HCT116 (cell line): ENCODE results near the gene ILDR1. TPM values are rescaled to one million over a fixed set of nuclear protein-coding genes. Genes with fewer than 3 reads are reported as not detected.

Experiments used
- ATAC-seq: fragments of 200-7000 bp; cut with Tn5 transposase; 2 replicates; pipeline ENCODE4 v1.9.1; 2020; ENCODE audit warnings: mild to moderate bottlenecking, moderate library complexity
- BruUV-seq: library from RNA; stranded (reverse); fragments of 400-500 nt; replicated peaks from 2 replicates; lab custom pipeline; 2021; lab: Mats Ljungman, UMichigan
- CTCF ChIA-PET: fragments of 300-600 bp; sonication (Branson Sonifier 250); formaldehyde crosslinking; loops from one replicate; lab custom pipeline; 2021; ENCODE audit warnings: antibody characterized with exemption; lab: Charles Lee
- POLR2A ChIA-PET: fragments of 300-600, 350-600 bp; sonication (Branson Sonifier 250); formaldehyde crosslinking; loops from one replicate; lab custom pipeline; 2021; ENCODE audit warnings: antibody characterized with exemption; lab: Charles Lee
- RAD21 ChIA-PET, 2 experiments: fragments of 300-600 bp; sonication (Branson Sonifier 250); formaldehyde crosslinking; loops; one replicate each; lab custom pipeline; 2023; ENCODE audit warnings: low total read pairs in 2 of 2; ENCODE audit not compliant: uncharacterized antibody in 2 of 2, unreplicated experiment in 2 of 2, low non-redundant PET in 1 of 2; lab: Charles Lee
- DNase-seq: peaks from one replicate; pipeline ENCODE4 v3.0.0-alpha.2; 2010; ENCODE audit warnings: low read depth, low spot score
- H2AFZ ChIP-seq: fragments of 200-600 bp; shearing (Covaris generic), sonication (generic); 2 replicates; pipeline ENCODE4 v1.6.1; 2017; ENCODE audit warnings: low read depth, mixed run types, mixed read lengths, antibody characterized with exemption, low read length; ENCODE audit not compliant: poor library complexity, severe bottlenecking
- H3K27ac ChIP-seq: 2 replicates; pipeline ENCODE4 v1.5.1; 2012; ENCODE audit warnings: low read depth, low read length
- H3K27me3 ChIP-seq: fragments of 200-600 bp; sonication (generic); 2 replicates; pipeline ENCODE4 v1.6.1; 2016; ENCODE audit warnings: mixed run types, low read length, mixed read lengths; ENCODE audit not compliant: insufficient read depth
- H3K36me3 ChIP-seq, 2 experiments: fragments of 200-500 bp in 1 of 2; fragments of 200-600 bp in 1 of 2; sonication (Bioruptor generic) in 1 of 2; sonication (generic) in 1 of 2; 2 replicates each; pipeline versions ENCODE4 v1.5.1 to v1.6.1; 2014 to 2016; ENCODE audit warnings: low read length in 2 of 2, inconsistent platforms in 1 of 2, mixed read lengths in 1 of 2, mixed run types in 1 of 2; ENCODE audit not compliant: insufficient read depth in 2 of 2, control insufficient read depth in 1 of 2
- H3K4me1 ChIP-seq, 2 experiments: fragments of 200-600 bp in 1 of 2; sonication (generic) in 1 of 2; 2 replicates each; pipeline versions ENCODE4 v1.5.1 to v1.6.1; 2012 to 2017; ENCODE audit warnings: low read length in 2 of 2, inconsistent platforms in 1 of 2, mild to moderate bottlenecking in 1 of 2, mixed read lengths in 1 of 2, mixed run types in 1 of 2, moderate library complexity in 1 of 2; ENCODE audit not compliant: insufficient read depth in 2 of 2, control insufficient read depth in 1 of 2
- H3K4me2 ChIP-seq: fragments of 200-600 bp; sonication (generic); 2 replicates; pipeline ENCODE4 v1.6.1; 2017; ENCODE audit warnings: mixed run types, low read length, mixed read lengths
- H3K4me3 ChIP-seq, 2 experiments: fragments of 200-600 bp in 1 of 2; sonication (generic) in 1 of 2; replicated peaks in 1 of 2; 2 replicates each; pipeline ENCODE4 v1.5.1; 2011 to 2016; ENCODE audit warnings: low read length in 2 of 2, control low read depth in 1 of 2, low read depth in 1 of 2, mild to moderate bottlenecking in 1 of 2, mixed read lengths in 1 of 2, mixed run types in 1 of 2
- H3K79me2 ChIP-seq: fragments of 200-600 bp; sonication (generic); 2 replicates; pipeline ENCODE4 v1.6.1; 2017; ENCODE audit warnings: mild to moderate bottlenecking, mixed run types, low read length, moderate library complexity, mixed read lengths; ENCODE audit not compliant: insufficient read depth
- H3K9ac ChIP-seq: fragments of 200-600 bp; sonication (generic); 2 replicates; pipeline ENCODE4 v1.6.1; 2016; ENCODE audit warnings: low read length, mixed read lengths
- H3K9me2 ChIP-seq: fragments of 200-600 bp; sonication (generic), shearing (Covaris generic); 2 replicates; pipeline ENCODE4 v1.6.1; 2017; ENCODE audit warnings: mixed run types, mild to moderate bottlenecking, moderate library complexity; ENCODE audit not compliant: insufficient read depth
- H3K9me3 ChIP-seq, 2 experiments: fragments of 200-500 bp in 1 of 2; fragments of 200-600 bp in 1 of 2; sonication (Bioruptor generic) in 1 of 2; sonication (generic) in 1 of 2; 2 replicates each; pipeline ENCODE4 v1.6.1; 2014 to 2017; ENCODE audit warnings: low read length in 2 of 2, mixed read lengths in 2 of 2, inconsistent platforms in 1 of 2, low read depth in 1 of 2, mild to moderate bottlenecking in 1 of 2, mixed run types in 1 of 2, moderate library complexity in 1 of 2; ENCODE audit not compliant: control insufficient read depth in 1 of 2, insufficient read depth in 1 of 2
- H4K20me1 ChIP-seq: fragments of 200-600 bp; sonication (generic), shearing (Covaris generic); 2 replicates; pipeline ENCODE4 v1.6.1; 2017; ENCODE audit warnings: mixed run types, mild to moderate bottlenecking, moderate library complexity; ENCODE audit not compliant: insufficient read depth
- CEBPB ChIP-seq: IDR thresholded peaks from 2 replicates; pipeline ENCODE4 v1.6.1; 2012; ENCODE audit warnings: low read depth
- EZH2 ChIP-seq: fragments of 200-600 bp; sonication (generic); IDR thresholded peaks from 2 replicates; pipeline ENCODE4 v1.6.1; 2017; ENCODE audit warnings: antibody characterized with exemption, mixed run types
- EZH2phosphoT487 ChIP-seq: fragments of 200-600 bp; IDR thresholded peaks from 2 replicates; pipeline ENCODE4 v1.6.1; 2018; ENCODE audit warnings: antibody characterized with exemption, borderline replicate concordance
- FOSL1 ChIP-seq: IDR thresholded peaks from 2 replicates; pipeline ENCODE4 v1.6.1; 2012; ENCODE audit warnings: low read depth
- SP1 ChIP-seq: IDR thresholded peaks from 2 replicates; pipeline ENCODE4 v1.6.1; 2012; ENCODE audit warnings: low read depth
- SRF ChIP-seq: IDR thresholded peaks from 2 replicates; pipeline ENCODE4 v1.6.1; 2012; ENCODE audit warnings: low read depth
- TCF7L2 ChIP-seq: IDR thresholded peaks from 2 replicates; pipeline ENCODE4 v1.7.0; 2011; ENCODE audit warnings: borderline replicate concordance, inconsistent platforms; ENCODE audit not compliant: insufficient read depth, insufficient read length; ENCODE audit errors: extremely low read depth
- ZFX ChIP-seq: fragments of 450-650 bp; IDR thresholded peaks from 2 replicates; pipeline ENCODE4 v1.6.1; 2017
- intact Hi-C: fragments of 100-400 bp; cut with micrococcal nuclease; formaldehyde crosslinking; loops from 2 replicates; pipeline ENCODE4 v1.10.0; 2022
- total RNA-seq: library from RNA; stranded (reverse); gene quantifications from one replicate; pipeline ENCODE4 v1.2.1, GENCODE V29; 2021; ENCODE audit not compliant: unreplicated experiment

Gene ILDR1
- total RNA-seq, 1 experiment from 2014 or later, result 2.9 TPM

- TF ChIP-seq TCF7L2 (no peak), EZH2phosphoT487 (no peak)
- TF ChIP-seq, all 23 proteins: peak for 0
- Histone ChIP-seq H3K4me3 (no peak overlapping the region), H3K27me3 (no peaks in the 10 kb centered on the region), H3K9ac (no peak overlapping the region), H3K79me2 (no peaks in the 10 kb centered on the region), H3K27ac (no peak overlapping the region), H3K36me3 (no peaks in the 10 kb centered on the region), H3K4me1 (peaks cover 0 to 14% of the 10 kb centered on the region in 2 experiments; a peak in 2 of 4 replicates), H2AFZ (no peak overlapping the region), H3K9me2 (no peaks in the 10 kb centered on the region), H3K4me2 (no peak overlapping the region), H4K20me1 (no peaks in the 10 kb centered on the region), H3K9me3 (no peaks in the 10 kb centered on the region)
- RAD21 ChIA-PET, result no interaction called here
- intact Hi-C loops, result no loop called here
- ATAC-seq (no peak), DNase-seq (no peak)
- BruUV-seq, result no TSS peak
- CTCF ChIA-PET, result interaction anchor here (1.5 kb wide), 1 partner anchor 24 kb away, joined by 4 read pairs; no protein-coding TSS in a partner anchor
- POLR2A ChIA-PET, result no interaction called here
These were observed 2.6 kb downstream of the ILDR1 start for GRCh38 chr3:122019493-122019892.

- DNase-seq, result no peak
- no TSS peak for BruUV-seq
- no peaks in the 10 kb centered on the region for H3K9me2 ChIP-seq
These were observed 7.3 kb downstream of the ILDR1 start for GRCh38 chr3:122014741-122015140.

More at GRCh38 chr3:122014741-122015140, 7.3 kb downstream of the ILDR1 start:
- Histone ChIP-seq H2AFZ (no peak overlapping the region), H3K4me2 (no peak overlapping the region), H3K79me2 (no peaks in the 10 kb centered on the region), H3K9ac (no peak overlapping the region), H3K27ac (no peak overlapping the region), H3K4me1 (no peaks in the 10 kb centered on the region), H4K20me1 (no peaks in the 10 kb centered on the region), H3K36me3 (no peaks in the 10 kb centered on the region), H3K4me3 (no peak overlapping the region), H3K27me3 (no peaks in the 10 kb centered on the region), H3K9me3 (no peaks in the 10 kb centered on the region)
- no peak for TF ChIP-seq SRF
- no peak for TF ChIP-seq CEBPB
- TF ChIP-seq FOSL1, result no peak
- no peak for TF ChIP-seq EZH2phosphoT487
- TF ChIP-seq SP1, result no peak
- no peak for TF ChIP-seq ZFX
- TF ChIP-seq EZH2, result no peak
- ChIA-PET RAD21 (no interaction called here), POLR2A (no interaction called here), CTCF (no interaction called here)
- intact Hi-C loops, result no loop called here
- no peak for ATAC-seq
